Measurements from ENCODE around the gene OST4.

The OST4 gene

DNA sequence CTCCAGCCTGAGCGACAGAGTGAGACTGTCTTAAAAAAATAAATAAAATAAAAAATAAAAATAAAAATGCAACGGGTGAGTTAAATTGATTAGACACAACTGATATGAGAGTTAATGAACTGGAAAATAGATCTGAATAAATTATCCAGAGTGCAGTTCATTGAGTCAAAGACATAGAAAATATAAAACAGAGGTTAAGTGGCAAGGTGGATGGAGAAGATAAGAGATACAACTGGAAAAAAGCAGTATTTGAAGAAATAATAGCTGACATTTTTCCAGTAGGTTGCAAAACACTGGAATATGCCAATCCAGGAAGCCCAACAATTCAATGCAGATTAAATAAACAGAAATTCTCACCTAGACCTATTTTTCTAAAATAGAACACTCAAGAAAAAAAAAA, 36.8 kb upstream of the OST4 start:
- no peak overlapping the region for H3K4me3 ChIP-seq (ENCODE audit: low read length)
- no peak for DNase-seq (ENCODE audit: low read depth)
- TF ChIP-seq, protein P1, sequence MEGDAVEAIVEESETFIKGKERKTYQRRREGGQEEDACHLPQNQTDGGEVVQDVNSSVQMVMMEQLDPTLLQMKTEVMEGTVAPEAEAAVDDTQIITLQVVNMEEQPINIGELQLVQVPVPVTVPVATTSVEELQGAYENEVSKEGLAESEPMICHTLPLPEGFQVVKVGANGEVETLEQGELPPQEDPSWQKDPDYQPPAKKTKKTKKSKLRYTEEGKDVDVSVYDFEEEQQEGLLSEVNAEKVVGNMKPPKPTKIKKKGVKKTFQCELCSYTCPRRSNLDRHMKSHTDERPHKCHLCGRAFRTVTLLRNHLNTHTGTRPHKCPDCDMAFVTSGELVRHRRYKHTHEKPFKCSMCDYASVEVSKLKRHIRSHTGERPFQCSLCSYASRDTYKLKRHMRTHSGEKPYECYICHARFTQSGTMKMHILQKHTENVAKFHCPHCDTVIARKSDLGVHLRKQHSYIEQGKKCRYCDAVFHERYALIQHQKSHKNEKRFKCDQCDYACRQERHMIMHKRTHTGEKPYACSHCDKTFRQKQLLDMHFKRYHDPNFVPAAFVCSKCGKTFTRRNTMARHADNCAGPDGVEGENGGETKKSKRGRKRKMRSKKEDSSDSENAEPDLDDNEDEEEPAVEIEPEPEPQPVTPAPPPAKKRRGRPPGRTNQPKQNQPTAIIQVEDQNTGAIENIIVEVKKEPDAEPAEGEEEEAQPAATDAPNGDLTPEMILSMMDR (conservative IDR thresholded peaks at IDR 0.05; ENCODE audit: low read length) = no peak

DNA sequence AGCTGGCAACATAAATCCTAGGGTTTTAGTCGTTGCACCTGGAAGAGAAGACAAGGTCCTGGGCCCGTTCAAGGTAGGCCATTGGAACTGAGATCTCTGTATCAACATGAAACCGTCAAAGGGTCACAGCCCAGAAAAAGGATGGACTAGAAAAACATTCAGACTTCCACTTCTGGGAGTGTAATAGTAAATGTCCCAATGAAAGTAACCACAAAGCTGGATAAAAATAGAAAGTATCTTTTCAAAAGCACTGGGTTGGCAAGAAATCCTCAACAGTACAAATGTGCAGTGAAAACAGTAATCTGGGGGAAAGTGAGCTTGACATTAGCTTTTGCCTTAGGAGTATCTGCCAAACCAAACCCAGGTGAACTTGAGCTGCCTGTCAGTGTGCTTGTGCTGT, 34.5 kb upstream of the OST4 start:
- H3K4me3 ChIP-seq (ENCODE audit: low read length) = no peak overlapping the region
- TF ChIP-seq, protein P1 (conservative IDR thresholded peaks at IDR 0.05; ENCODE audit: low read length) = no peak
- DNase-seq (ENCODE audit: low read depth) = no peak

DNA sequence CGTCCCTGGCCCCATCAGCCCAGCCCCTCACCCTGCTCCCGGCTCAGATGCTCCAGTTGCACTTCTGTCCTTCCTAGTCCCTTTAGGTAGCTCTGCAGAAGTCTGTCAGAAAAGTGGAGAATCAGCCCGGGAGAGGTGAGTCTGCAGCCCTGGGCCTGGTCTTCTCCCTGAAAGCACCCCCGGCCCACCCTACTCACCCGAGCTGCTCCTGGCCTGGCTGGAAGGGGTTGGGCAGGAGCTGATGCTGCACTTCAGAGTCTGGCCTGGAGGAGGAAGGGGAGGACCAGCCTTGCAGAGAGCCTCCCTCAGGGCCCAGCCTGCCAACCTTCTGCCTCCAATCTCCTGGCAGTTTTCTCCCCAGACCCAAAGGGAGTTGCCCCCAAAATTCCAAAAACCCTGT, 30.9 kb upstream of the OST4 start:
- TF ChIP-seq, protein P1 (conservative IDR thresholded peaks at IDR 0.05; ENCODE audit: low read length) = no peak
- DNase-seq (ENCODE audit: low read depth) = no peak
- no peak overlapping the region for H3K4me3 ChIP-seq (ENCODE audit: low read length)

DNA sequence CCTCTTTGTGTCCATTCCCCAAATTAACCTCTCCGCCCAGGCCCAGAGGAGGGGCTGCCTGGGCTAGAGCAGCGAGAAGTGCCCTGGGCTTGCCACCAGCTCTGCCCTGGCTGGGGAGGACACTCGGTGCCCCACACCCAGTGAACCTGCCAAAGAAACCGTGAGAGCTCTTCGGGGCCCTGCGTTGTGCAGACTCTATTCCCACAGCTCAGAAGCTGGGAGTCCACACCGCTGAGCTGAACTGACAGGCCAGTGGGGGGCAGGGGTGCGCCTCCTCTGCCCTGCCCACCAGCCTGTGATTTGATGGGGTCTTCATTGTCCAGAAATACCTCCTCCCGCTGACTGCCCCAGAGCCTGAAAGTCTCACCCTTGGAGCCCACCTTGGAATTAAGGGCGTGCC, 28.6 kb upstream of the OST4 start:
- DNase-seq (ENCODE audit: low read depth) = no peak
- TF ChIP-seq, protein P1 (conservative IDR thresholded peaks at IDR 0.05; ENCODE audit: low read length) = no peak
- no peak overlapping the region for H3K4me3 ChIP-seq (ENCODE audit: low read length)

DNA sequence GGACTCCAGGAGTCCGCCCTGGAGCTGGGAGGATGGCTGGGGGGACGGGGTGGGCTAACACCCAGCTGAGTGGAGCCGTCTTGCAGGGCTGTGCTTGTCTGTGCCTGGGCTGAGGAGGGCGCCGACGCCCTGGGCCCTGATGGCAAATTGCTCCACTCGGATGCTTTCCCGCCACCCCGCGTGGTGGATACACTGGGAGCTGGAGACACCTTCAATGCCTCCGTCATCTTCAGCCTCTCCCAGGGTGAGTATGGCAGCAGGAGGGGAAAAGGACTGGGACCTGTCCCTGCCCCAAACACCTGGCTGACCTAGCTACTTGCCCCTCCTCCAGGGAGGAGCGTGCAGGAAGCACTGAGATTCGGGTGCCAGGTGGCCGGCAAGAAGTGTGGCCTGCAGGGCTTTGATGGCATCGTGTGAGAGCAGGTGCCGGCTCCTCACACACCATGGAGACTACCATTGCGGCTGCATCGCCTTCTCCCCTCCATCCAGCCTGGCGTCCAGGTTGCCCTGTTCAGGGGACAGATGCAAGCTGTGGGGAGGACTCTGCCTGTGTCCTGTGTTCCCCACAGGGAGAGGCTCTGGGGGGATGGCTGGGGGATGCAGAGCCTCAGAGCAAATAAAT, 28.0 kb upstream of the OST4 start:
- no peak overlapping the region for H3K4me3 ChIP-seq (ENCODE audit: low read length)
- TF ChIP-seq, protein P1 (conservative IDR thresholded peaks at IDR 0.05; ENCODE audit: low read length) = no peak
- DNase-seq (ENCODE audit: low read depth) = no peak

DNA sequence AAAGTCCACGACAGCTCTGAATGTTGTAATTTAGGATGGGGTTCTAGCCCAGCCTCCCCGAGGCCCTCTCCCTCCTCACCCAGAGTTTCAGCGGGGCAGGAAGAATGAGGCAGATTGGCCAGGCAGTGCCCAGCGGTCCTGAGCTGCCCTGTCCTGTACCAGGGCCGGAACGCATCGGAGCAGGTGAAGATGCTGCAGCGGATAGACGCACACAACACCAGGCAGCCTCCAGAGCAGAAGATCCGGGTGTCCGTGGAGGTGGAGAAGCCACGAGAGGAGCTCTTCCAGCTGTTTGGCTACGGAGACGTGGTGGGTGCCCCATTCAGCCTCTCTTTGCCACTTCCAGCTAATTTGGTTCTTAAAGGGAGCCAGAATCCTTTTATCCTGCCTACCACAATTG, 25.9 kb upstream of the OST4 start:
- no peak overlapping the region for H3K4me3 ChIP-seq (ENCODE audit: low read length)
- DNase-seq (ENCODE audit: low read depth) = no peak
- TF ChIP-seq, protein P1 (conservative IDR thresholded peaks at IDR 0.05; ENCODE audit: low read length) = no peak

DNA sequence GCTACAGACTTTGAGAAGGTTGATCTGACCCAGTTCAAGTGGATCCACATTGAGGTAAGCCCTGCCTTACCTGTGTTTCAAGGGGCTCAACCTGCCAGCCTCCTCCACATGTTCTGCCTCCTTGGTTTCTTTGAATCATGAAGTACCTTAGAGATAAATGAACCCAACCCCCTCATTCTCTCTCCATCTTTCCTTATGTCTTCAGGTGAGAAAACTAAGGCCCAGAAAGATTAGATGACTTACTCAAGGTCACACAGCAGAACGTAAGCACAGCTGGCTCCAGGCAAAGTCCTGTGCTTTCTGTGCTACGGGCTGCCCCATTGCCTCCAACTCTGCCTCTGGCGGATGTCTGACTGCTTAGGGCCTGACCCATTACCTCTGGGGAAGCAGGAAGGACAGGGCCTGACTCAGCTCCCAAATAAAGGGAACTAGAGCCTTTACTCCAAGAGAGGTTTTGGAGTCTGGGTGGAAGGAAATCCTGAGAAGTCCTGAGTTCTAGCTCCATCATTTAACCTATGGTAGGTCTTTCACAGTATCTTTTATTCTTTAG, 25.4 kb upstream of the OST4 start:
- TF ChIP-seq, protein P1 (conservative IDR thresholded peaks at IDR 0.05; ENCODE audit: low read length) = no peak
- no peak for DNase-seq (ENCODE audit: low read depth)
- no peak overlapping the region for H3K4me3 ChIP-seq (ENCODE audit: low read length)

Measured in AG10803 (cell line).